Gastroesophageal sphincter (tissue), 4 donors: ENCODE measurements around the gene SETD1A. TPM values are rescaled to one million over a fixed set of nuclear protein-coding genes. Genes with fewer than 3 reads are reported as not detected.
A peak's percentile ranks its signal among the peaks of the same experiment; 100 is the strongest.

Experiments
- ATAC-seq: fragments of 150-250 bp; one replicate; pipeline ENCODE4 v1.9.1; 2016; ENCODE audit warnings: mild to moderate bottlenecking, moderate library complexity
- H3K27ac ChIP-seq, 4 donors: fragments of 200-600 bp; sonication (generic) in 3 of 4; 1 replicate in 3 of 4; 2 replicates in 1 of 4; pipeline ENCODE4 v1.5.1; 2016 to 2019
- H3K27me3 ChIP-seq: fragments of 200-600 bp; sonication (generic); one replicate; pipeline ENCODE4 v1.5.1; 2019
- H3K36me3 ChIP-seq, 2 donors: fragments of 200-600 bp; sonication (generic); one replicate each; pipeline ENCODE4 v1.5.1; 2019; ENCODE audit warnings: control low read depth in 1 of 2
- H3K4me1 ChIP-seq, 3 donors: fragments of 200-600 bp; sonication (generic); 1 replicate in 2 of 3; 2 replicates in 1 of 3; pipeline ENCODE4 v1.5.1; 2016 to 2019; ENCODE audit warnings: control low read depth in 2 of 3
- H3K4me3 ChIP-seq, 2 donors: fragments of 200-600 bp; sonication (generic); one replicate each; pipeline ENCODE4 v1.5.1; 2019; ENCODE audit warnings: mild to moderate bottlenecking in 1 of 2, moderate library complexity in 1 of 2
- H3K9me3 ChIP-seq, 3 donors: fragments of 200-600 bp; sonication (generic); one replicate each; pipeline ENCODE4 v1.5.1; 2017 to 2019; ENCODE audit warnings: control low read depth in 2 of 3
- EP300 ChIP-seq: sonication (generic); formaldehyde crosslinking; IDR thresholded peaks from one replicate; pipeline ENCODE4 v1.6.1; 2017; ENCODE audit warnings: antibody characterized with exemption, mild to moderate bottlenecking
- POLR2A ChIP-seq, 2 donors: fragments of 450-650 bp; IDR thresholded peaks; one replicate each; pipeline ENCODE4 v1.6.1; 2017; ENCODE audit warnings: antibody characterized with exemption in 2 of 2, mild to moderate bottlenecking in 2 of 2, moderate library complexity in 1 of 2
- POLR2AphosphoS5 ChIP-seq: sonication (generic); formaldehyde crosslinking; IDR thresholded peaks from one replicate; pipeline ENCODE4 v1.6.1; 2017; ENCODE audit warnings: antibody characterized with exemption
- WGBS, 2 donors: methylation state at CpG; one replicate each; pipeline ENCODE4 v1.1.5; 2018; ENCODE audit warnings: low coverage in 1 of 2; 5-methylcytosine and 5-hydroxymethylcytosine counted together
- total RNA-seq, 4 donors: library from RNA; depleted of rRNA; stranded (reverse); fragments of >200 nt; gene quantifications; one replicate each; pipeline ENCODE4 v1.1.0, GENCODE V29; 2016
- TF ChIP-seq, protein P1 (sequence below), 4 experiments: fragments of 200-600 bp in 2 of 4; fragments of 450-650 bp in 2 of 4; sonication (generic) in 1 of 4; IDR thresholded peaks; one replicate each; pipeline ENCODE4 v1.5.1; 2017 to 2019; ENCODE audit warnings: antibody characterized with exemption in 4 of 4, mild to moderate bottlenecking in 2 of 4, moderate library complexity in 2 of 4

The SETD1A gene
- total RNA-seq, 4 donors from 2014 or later: 5.5 to 12.9 (median 10.1) TPM

DNA sequence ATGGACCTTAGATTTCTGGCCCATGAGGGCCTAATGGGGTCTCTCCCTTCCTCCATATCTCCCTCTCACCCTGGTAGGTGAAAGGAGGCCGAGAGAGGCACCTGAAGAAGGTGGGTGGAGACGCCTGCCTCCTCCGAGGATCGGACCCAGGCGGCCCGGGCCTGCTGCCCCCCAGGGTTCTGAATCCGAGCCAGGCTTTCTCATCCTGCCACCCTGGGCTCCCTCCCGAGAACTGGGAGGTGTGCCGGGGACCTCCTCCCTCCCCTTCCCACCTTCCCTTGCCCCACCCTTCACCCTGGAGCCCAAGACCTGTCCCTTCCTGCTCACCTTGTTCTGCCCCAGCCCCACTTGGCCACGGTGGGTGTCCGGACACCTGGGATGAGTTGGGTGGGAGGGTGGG, 29.2 kb upstream of the SETD1A start:
- WGBS, 2 donors: 82 to 93% methylated on average over 3 to 8 of the region's 11 CpGs
- Histone ChIP-seq H3K4me3 (no peak overlapping the region), H3K27me3 (no peaks in the 10 kb centered on the region), H3K9me3 (no peaks in the 10 kb centered on the region), H3K36me3 (peaks cover 0 to 74% of the 10 kb centered on the region in 2 donors), H3K4me1 (peaks cover 0 to 35% (median 7%) of the 10 kb centered on the region in 3 donors), H3K27ac (peak overlapping the region in 2 of 4 donors; percentile 54 to 61)
- TF ChIP-seq EP300: no peak
- no peak for TF ChIP-seq POLR2A (IDR thresholded peaks at IDR 0.05)
- TF ChIP-seq, protein P1, sequence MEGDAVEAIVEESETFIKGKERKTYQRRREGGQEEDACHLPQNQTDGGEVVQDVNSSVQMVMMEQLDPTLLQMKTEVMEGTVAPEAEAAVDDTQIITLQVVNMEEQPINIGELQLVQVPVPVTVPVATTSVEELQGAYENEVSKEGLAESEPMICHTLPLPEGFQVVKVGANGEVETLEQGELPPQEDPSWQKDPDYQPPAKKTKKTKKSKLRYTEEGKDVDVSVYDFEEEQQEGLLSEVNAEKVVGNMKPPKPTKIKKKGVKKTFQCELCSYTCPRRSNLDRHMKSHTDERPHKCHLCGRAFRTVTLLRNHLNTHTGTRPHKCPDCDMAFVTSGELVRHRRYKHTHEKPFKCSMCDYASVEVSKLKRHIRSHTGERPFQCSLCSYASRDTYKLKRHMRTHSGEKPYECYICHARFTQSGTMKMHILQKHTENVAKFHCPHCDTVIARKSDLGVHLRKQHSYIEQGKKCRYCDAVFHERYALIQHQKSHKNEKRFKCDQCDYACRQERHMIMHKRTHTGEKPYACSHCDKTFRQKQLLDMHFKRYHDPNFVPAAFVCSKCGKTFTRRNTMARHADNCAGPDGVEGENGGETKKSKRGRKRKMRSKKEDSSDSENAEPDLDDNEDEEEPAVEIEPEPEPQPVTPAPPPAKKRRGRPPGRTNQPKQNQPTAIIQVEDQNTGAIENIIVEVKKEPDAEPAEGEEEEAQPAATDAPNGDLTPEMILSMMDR (IDR thresholded peaks at IDR 0.05): no peak
- no peak for TF ChIP-seq POLR2AphosphoS5
- ATAC-seq: no peak

DNA sequence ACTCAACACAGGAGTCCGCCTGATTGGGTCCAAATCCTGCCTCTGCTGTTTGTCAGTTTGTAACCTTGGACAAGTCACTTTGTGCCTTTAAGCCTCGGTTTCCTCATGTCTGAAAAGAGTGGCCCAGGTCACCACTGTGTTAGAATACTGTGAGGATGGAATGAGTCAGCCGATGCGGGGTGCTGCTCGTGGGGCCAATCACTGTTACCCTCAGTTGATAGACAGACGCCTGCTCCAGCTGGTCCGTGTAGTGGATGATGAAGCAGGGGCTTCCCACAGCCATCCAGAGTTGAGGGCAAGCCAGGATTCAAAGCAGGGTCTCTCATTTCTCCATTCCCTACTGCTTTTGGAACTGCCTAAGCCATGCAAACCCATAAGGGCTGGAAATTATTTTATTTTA, 28.4 kb upstream of the SETD1A start:
- H3K9me3 ChIP-seq: no peaks in the 10 kb centered on the region
- H3K27ac ChIP-seq: no peak overlapping the region
- WGBS, 2 donors: 20 to 57% methylated on average over 1 to 5 of the region's 7 CpGs
- ATAC-seq: no peak
- H3K36me3 ChIP-seq: peaks cover 0 to 81% of the 10 kb centered on the region in 2 donors
- TF ChIP-seq POLR2AphosphoS5 (no peak), POLR2A (IDR thresholded peaks at IDR 0.05) (no peak), EP300 (no peak)
- TF ChIP-seq, protein P1 (IDR thresholded peaks at IDR 0.05): no peak
- H3K4me1 ChIP-seq: peaks cover 0 to 29% (median 7%) of the 10 kb centered on the region in 3 donors
- H3K4me3 ChIP-seq: no peak overlapping the region
- H3K27me3 ChIP-seq: no peaks in the 10 kb centered on the region

DNA sequence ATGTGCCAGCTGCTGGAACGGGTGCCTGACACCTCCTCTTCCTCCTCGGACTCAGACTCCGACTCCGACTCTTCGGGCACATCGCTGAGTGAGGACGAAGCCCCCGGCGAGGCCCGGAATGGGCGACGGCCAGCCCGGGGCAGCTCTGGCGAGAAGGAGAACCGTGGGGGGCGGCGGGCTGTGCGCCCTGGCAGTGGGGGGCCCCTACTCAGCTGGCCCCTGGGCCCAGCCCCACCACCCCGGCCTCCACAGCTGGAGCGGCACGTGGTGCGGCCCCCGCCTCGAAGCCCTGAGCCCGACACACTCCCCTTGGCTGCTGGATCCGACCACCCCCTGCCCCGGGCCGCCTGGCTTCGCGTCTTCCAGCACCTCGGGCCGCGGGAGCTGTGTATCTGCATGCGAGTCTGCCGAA, 27.4 kb upstream of the SETD1A start:
- no peaks in the 10 kb centered on the region for H3K27me3 ChIP-seq
- H3K36me3 ChIP-seq: peaks cover 0 to 82% of the 10 kb centered on the region in 2 donors
- H3K4me1 ChIP-seq: peaks cover 0 to 23% (median 0%) of the 10 kb centered on the region in 3 donors
- TF ChIP-seq POLR2A (IDR thresholded peaks at IDR 0.05): no peak
- TF ChIP-seq, protein P1 (IDR thresholded peaks at IDR 0.05): no peak
- TF ChIP-seq EP300: no peak
- TF ChIP-seq POLR2AphosphoS5: no peak
- no peaks in the 10 kb centered on the region for H3K9me3 ChIP-seq
- no peak overlapping the region for H3K27ac ChIP-seq
- WGBS, 2 donors: 80 to 100% methylated on average over 1 of the region's 35 CpGs
- ATAC-seq: no peak
- no peak overlapping the region for H3K4me3 ChIP-seq

DNA sequence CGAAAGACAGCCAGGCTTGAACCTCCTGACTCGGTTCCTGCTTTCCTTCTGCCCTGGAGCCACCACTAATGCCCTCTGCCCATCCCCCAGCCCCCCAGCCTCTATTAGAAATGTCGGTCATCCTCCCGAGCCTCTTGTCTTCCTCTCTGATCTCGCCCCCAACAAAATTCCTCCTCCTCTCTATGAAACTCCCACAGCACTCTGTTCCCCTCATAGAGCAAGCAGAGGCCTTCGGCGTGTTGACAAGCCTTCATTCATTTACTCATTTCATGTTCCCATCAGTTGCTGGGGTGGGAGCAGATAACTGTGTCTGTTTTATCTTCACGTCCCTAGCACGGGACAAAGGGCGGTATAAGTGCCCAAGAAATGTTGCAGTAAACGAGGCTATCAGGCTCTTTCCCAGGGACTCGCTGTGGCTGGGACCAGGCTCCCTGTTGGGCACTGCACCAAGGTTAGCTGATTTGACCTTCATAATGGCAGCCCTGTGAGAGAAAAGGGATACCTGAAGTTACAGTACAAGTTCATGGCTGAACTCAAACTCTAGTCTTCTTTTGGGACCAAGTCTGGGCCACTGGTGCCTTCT, 26.4 kb upstream of the SETD1A start:
- H3K4me3 ChIP-seq: no peak overlapping the region
- no peak overlapping the region for H3K27ac ChIP-seq
- ATAC-seq: no peak
- no peaks in the 10 kb centered on the region for H3K27me3 ChIP-seq
- TF ChIP-seq POLR2A (IDR thresholded peaks at IDR 0.05) (no peak), POLR2AphosphoS5 (no peak)
- H3K36me3 ChIP-seq: peaks cover 0 to 83% of the 10 kb centered on the region in 2 donors
- 67 to 68% methylated on average over 4 to 11 of the region's 12 CpGs for WGBS, 2 donors
- H3K9me3 ChIP-seq: no peaks in the 10 kb centered on the region
- H3K4me1 ChIP-seq: peaks cover 0 to 18% (median 0%) of the 10 kb centered on the region in 3 donors

DNA sequence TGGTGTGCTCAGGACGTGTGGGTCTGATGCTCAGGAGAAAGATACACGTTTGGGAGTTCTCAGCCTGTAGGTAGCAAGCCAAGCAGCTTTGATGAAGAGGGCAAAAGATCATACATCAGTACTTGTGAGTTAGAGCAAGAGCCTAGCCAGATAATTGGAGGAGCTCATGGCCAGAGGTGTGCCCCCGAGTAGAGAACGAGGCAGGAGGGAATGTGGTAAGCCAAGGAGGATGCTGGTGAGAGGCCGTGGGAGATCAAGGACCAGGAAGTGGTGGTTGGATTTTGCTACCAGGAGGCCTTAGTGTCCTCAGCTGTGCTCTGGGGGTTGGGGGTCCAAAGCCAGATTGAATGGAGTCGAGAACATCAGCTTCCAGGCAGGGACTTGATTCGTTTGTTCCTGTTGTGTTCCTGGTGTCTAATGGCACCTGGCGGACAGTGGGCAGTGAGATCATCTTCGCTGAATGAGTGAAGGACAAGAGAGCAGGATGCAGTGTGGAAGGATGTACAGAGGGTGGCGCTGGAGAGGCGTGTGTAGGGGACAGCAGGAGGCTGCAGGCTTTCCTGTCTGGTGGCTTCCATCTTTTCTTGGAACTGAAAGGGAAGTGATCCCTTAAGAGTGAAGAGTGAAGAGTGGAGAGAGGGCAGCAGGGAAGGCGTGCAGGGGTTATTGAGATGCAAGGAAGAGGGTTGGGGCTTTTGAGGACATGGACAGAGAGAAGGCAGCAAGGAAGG, 22.6 kb upstream of the SETD1A start:
- Histone ChIP-seq H3K4me1 (peaks cover 0 to 16% (median 3%) of the 10 kb centered on the region in 3 donors), H3K4me3 (no peak overlapping the region), H3K9me3 (no peaks in the 10 kb centered on the region), H3K27ac (no peak overlapping the region), H3K36me3 (peaks cover 0 to 67% of the 10 kb centered on the region in 2 donors), H3K27me3 (no peaks in the 10 kb centered on the region)
- ATAC-seq: peak; percentile 56
- 56 to 64% methylated on average over 10 to 12 of the region's 12 CpGs for WGBS, 2 donors
- TF ChIP-seq, protein P1 (IDR thresholded peaks at IDR 0.05): peak in 3 of 4 experiments; percentile 23 to 55 (median 37)
- TF ChIP-seq EP300: no peak
